ENCODE measurements around the gene LRRC1.

DNA sequence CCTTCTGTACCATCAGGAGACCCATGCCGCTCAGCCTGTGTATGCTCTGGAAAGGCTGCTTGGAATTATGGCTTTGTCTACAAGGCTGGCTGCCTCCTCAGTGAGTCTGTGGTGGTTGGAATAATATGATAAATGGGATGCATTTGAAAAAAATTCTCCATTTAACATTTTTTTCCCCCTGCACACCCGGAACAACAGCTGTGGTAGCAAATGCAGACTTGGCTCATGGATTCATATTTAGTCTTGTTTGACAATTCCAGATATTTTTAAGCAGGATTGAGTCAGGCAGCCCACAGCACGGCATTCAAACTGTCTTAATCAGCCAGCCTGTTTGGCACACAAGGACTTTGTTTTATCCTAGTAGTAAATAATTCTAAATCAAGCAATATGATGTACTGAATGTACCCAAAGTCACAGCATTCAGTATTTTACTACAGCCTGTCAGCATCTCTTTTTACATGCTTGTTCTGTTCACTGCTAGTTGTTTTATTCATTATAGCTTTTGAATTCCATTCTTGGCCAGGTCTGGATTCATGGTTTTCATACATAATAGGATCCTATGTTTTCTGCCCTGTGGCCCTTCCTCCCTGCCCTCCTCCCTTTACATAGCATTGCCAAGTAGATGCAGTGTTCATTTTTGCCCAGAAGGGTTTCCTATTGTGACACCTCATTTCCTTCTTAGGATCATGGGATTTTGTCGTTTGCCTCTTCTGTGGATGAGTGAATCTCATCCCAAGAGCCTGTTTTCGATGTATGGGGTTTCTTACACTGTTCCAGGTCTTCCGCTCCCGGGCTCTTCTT lies 68.1 kb downstream of the LRRC1 start:
- TF ChIP-seq SUZ12 (IDR thresholded peaks at IDR 0.05; ENCODE audit: extremely low read depth, insufficient read depth, insufficient read length) (no peak), YY1 (IDR thresholded peaks at IDR 0.05; ENCODE audit: insufficient read depth, insufficient read length) (no peak)

All from NT2/D1 (cell line).